IPS-18c (cell line): ENCODE measurements around the gene DCANP1.
A peak's percentile ranks its signal among the peaks of the same experiment; 100 is the strongest.
"Not testable (repeated sequence)": the region's sequence is repeated elsewhere in the genome, so short reads cannot be mapped to it uniquely, and the experiment has no call there.

Experiments used
- H3K4me3 ChIP-seq: 2 replicates; pipeline ENCODE4 v1.7.0; 2013; ENCODE audit warnings: low read depth, mild to moderate bottlenecking, low read length, moderate library complexity; ENCODE audit not compliant: insufficient read depth
- H3K9me3 ChIP-seq: one replicate; pipeline ENCODE4 v1.6.1; 2013; ENCODE audit warnings: mild to moderate bottlenecking, low read length, moderate library complexity; ENCODE audit not compliant: control insufficient read depth, insufficient read depth

DCANP1 gene

DNA sequence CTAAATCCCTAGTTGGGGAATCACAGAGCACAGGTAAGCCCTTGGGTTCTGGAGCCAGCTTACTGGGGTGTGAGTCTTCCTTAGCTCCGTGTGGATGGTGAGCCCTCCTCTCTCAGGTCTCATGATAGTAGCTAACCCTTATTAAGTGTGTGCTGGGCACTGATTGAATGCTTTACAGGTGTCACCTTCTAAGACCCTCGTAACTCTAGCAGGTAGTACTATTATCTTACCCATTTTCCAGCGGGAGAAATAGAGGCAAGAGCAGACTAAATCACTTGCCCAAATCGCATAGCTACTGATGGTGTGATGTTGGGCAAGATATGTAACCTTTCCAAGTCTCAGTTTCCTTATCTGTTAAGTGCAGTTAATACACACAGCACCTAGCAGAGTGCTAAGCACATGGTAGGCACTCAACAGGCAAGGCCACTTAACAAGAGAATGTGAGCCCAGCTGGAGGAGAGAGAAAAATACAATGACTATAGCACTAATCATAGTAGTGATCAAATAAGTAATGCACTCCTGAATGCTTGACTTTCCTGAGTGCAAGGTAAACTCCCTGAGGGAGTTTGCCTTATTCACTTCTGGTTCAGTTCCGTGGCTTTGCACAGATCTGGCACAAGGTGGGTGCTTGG lies at the start of gene DCANP1:
TSS of gene DCANP1 (minus strand) at position 51 of the 632 bp plus-strand sequence. CDS start 240 bp downstream, outside the sequence.
- Histone ChIP-seq H3K9me3 (peaks cover 5% of the 10 kb centered on the region), H3K4me3 (no peak within 1 kb of the TSS; the same call in 1 of the 2 replicates)

GRCh38 chr5:135495531-135495930 lies 48.4 kb upstream of the DCANP1 start:
- not testable (repeated sequence) for H3K9me3 ChIP-seq

DNA sequence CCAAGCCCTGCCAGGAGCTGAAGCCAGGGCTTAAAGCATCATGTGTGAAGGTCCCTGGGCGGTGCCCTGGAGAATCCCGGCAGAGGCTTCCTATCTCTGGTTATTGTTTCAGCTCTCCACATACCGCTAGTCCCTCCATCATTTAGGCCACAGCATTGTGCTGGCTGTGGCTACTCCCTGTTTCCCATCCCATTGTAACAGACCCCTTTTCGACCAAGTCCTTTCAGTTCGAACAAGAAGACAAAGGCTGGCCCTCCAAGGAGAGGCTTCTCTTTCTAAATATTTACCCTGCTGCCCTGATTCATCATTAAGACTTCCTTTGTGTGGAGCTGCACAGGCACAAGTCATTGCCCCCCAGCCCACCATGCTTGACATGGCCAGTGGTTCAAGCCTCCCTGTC lies 47.0 kb upstream of the DCANP1 start:
- Histone ChIP-seq H3K4me3 (no peak overlapping the region), H3K9me3 (no peaks in the 10 kb centered on the region)

More at GRCh38 chr5:135495531-135495930, 48.4 kb upstream of the DCANP1 start:
- not testable (repeated sequence) for H3K4me3 ChIP-seq

DNA sequence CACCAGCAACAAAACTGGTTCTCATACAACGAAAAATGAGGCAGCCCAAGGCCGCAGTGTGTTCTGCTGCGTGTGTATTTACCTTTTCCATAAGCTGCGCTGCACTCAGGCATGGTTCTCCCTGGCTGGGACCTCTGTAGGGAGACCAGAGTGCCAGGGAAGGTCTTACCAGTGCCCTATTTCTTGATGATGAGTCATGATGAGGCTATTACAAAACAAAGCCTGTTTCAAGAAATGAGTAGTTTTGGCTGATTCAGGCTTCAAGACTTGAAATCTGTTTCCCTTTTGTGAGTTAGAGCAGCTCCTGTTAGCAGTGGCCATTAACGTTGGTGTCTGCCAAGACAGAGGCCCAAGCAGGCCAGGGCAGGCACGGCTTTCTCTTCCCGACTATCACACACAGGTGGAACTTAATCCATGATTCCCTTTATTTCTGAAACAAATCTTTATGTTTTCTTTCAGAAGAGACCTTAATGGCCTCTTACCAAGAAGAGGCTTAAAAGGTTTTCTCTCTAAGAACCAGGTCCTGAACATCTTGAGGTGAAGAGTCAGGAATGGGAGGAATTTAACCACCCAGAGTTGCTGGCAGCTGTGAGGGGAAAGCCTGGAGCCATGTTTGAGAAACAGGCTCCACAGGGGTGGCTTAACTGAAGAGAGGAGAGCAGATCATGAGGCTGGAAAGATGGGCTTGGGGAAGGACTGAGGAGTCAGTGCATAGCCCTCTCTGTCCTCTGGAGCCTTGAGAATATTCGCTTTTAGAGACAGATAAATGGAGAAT lies 46.4 kb upstream of the DCANP1 start:
- Histone ChIP-seq H3K9me3 (no peaks in the 10 kb centered on the region), H3K4me3 (no peak overlapping the region)

DNA sequence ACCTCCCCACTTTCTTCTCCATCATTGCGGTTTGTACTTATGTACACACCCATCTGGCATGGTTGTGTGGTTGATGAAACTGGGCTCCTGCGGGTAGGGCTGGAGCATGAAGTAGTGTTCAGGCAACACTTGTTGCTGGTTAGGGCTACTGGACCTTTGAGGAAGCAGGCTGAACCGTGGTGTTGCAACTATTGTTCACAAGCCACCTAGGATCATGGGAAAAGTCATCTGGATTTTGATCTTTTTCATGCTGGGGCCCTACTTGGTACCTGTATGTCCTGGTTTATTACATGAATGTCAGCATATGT lies 45.1 kb upstream of the DCANP1 start:
- H3K4me3 ChIP-seq: peak overlapping the region; percentile 38; the same call in 1 of the 2 replicates
- H3K9me3 ChIP-seq: no peaks in the 10 kb centered on the region

GRCh38 chr5:135491552-135492318 lies 44.6 kb upstream of the DCANP1 start:
- Histone ChIP-seq H3K9me3 (no peaks in the 10 kb centered on the region), H3K4me3 (peak overlapping the region; percentile 38)

DNA sequence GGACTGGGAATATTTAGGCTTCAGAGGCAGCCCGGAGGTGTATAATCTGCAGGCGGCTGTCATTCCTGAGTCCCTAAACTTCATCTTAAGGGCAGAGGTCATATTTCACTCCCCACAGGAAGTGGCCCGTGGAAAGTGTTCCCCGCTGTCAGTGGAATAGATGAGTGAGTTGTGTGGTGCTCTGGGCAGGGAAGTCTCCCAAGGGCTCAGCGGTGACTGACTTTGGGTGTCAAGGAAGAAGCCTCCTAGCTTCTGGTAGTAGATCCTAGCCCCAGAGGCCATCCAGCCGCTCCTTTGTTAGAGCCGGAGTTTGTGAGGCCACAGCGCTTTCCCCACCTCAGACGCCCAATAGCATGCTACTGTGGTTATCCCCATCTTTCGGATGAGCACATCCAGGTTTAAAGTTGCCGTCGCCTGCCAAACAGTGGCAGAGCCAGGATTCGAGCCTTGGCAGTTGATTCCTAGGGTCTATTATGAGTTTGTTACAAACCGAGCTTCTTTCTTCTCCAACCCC lies 43.9 kb upstream of the DCANP1 start:
- H3K4me3 ChIP-seq: peak overlapping the region; percentile 38; the same call in 1 of the 2 replicates
- H3K9me3 ChIP-seq: no peaks in the 10 kb centered on the region

- no peaks in the 10 kb centered on the region for H3K9me3 ChIP-seq
- peak overlapping the region; percentile 44 for H3K4me3 ChIP-seq
Measured at GRCh38 chr5:135490245-135491037, 43.3 kb upstream of the DCANP1 start.

- Histone ChIP-seq H3K9me3 (no peaks in the 10 kb centered on the region), H3K4me3 (peak overlapping the region; percentile 44; the same call in 1 of the 2 replicates)
Measured at GRCh38 chr5:135489466-135490244, 42.5 kb upstream of the DCANP1 start.

- peak overlapping the region; percentile 44; the same call in 1 of the 2 replicates for H3K4me3 ChIP-seq
- no peaks in the 10 kb centered on the region for H3K9me3 ChIP-seq
Measured at GRCh38 chr5:135488727-135489465, 41.7 kb upstream of the DCANP1 start.

GRCh38 chr5:135487839-135488514 lies 40.8 kb upstream of the DCANP1 start:
- H3K9me3 ChIP-seq: no peaks in the 10 kb centered on the region
- no peak overlapping the region for H3K4me3 ChIP-seq

DNA sequence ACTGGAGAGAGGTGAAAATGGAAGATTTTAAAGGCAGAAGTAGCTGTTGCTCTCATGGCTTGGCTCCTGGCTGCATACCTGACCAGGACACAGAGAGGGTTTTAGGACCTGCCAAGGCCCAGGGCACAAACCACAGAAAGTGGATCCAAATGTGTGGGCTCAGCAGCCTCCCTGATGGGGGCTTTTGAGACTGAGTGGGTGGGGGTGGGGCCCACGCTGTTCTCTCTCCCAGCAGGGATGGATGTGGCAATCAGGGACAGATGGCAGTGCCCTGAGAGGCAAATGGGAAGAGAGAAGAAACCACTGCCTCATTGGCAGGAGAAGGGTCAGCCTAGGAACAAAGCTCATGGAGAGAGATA lies 39.9 kb upstream of the DCANP1 start:
- H3K9me3 ChIP-seq: no peaks in the 10 kb centered on the region
- H3K4me3 ChIP-seq: no peak overlapping the region

DNA sequence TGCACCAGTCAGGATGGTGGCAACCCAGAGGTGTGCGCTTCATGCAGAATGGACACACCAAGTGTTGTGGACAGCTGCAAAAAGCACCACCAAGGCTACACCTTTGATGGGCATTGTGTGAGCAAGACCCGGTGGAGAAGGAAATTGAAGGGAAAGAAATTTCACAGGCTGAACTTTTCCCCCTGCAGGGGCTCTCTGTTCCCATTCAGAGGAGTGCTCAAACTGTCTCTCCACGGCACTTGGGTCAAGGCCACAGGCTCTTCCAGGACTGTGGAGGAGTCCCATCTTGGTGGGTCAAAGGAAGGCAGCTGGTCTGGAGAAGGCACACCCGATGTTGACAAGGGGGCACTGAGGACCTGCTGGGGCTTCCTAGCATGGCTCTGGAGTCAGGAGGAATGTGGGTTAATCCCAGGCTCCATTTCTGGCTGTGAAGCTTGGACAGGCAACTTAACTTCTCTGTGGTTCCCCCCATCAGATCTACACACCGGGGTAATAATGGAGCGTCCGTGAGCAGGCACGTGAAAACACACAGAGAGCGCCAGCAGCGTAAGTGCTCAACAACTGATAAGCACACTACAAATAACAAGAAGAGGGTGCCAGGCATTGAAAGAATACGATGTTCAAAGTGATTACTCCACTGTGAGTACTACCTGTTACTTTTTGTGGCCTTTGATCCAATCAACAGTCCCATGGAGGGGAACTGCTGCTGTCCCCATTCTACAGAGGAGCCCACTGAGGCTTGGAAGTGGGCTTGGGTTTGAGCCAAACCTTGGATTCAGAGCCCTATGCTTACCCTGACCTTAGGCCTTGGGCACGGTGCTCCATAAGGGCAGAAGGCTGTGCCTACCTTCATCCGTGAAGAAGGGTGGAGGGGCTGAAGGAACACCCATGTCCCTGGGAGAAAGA lies 39.2 kb upstream of the DCANP1 start:
- H3K9me3 ChIP-seq: no peaks in the 10 kb centered on the region
- H3K4me3 ChIP-seq: no peak overlapping the region; the same call in 1 of the 2 replicates

- no peaks in the 10 kb centered on the region for H3K9me3 ChIP-seq
- H3K4me3 ChIP-seq: no peak overlapping the region
Measured at GRCh38 chr5:135484674-135485086, 37.5 kb upstream of the DCANP1 start.
